ENCODE results near the gene MOCS1.

GRCh38 chr6:39982720-39983119 lies 48.5 kb upstream of the MOCS1 start:
- TF ChIP-seq CTCF (IDR thresholded peaks at IDR 0.05), result no peak
- no peak for TF ChIP-seq POLR2A (IDR thresholded peaks at IDR 0.05)
